K562 (cell line): ENCODE data around the gene OR52K1. TPM values are rescaled to one million over a fixed set of nuclear protein-coding genes. Genes with fewer than 3 reads are reported as not detected.

Source experiments
- ATAC-seq: fragments of 200-7000 bp; cut with Tn5 transposase; 3 replicates; pipeline ENCODE4 v1.9.1; 2020; ENCODE audit warnings: moderate library complexity
- BruUV-seq: library from RNA; stranded (reverse); fragments of 400-500 nt; replicated peaks from 2 replicates; lab custom pipeline; 2021; lab: Mats Ljungman, UMichigan
- CTCF ChIA-PET: fragments of 300-600 bp; formaldehyde crosslinking; extraction: SDS; loops from one replicate; lab custom pipeline; 2021; ENCODE audit warnings: low intra/inter-chr PET ratio; lab: Yijun Ruan, JAX
- POLR2A ChIA-PET: fragments of 300-600, 350-650 bp; sonication (Branson Sonifier 250); formaldehyde crosslinking; extraction: SDS; loops from one replicate; lab custom pipeline; 2021; ENCODE audit warnings: antibody characterized with exemption, inconsistent platforms; lab: Yijun Ruan, JAX
- DNase-seq, 4 experiments: peaks; one replicate each; pipeline versions ENCODE4 v3.0.0 to v3.0.0-alpha.2; 2011 to 2018; ENCODE audit warnings: low spot score in 3 of 4, mixed read lengths in 3 of 4; ENCODE audit errors: extremely low read depth in 1 of 4
- FAIRE-seq: peaks from 2 replicates; lab custom pipeline; 2011; peaks lifted over from hg19 to GRCh38; lab: Jason Lieb, UNC
- H2AFZ ChIP-seq: 2 replicates; pipeline ENCODE4 v1.6.0; 2011; ENCODE audit warnings: low read depth, low read length, control low read depth, inconsistent platforms
- H3K27ac ChIP-seq: fragments of 200-600 bp; 3 replicates; pipeline ENCODE4 v1.8.0; 2011; ENCODE audit warnings: low read depth, mild to moderate bottlenecking, control low read depth, inconsistent platforms, low read length, moderate library complexity, mixed read lengths; ENCODE audit errors: extremely low read depth
- H3K27me3 ChIP-seq, 2 experiments: fragments of 300-600 bp in 1 of 2; 2 replicates in 1 of 2; 3 replicates in 1 of 2; pipeline versions ENCODE4 v1.6.0 to v1.8.0; 2011; ENCODE audit warnings: inconsistent platforms in 2 of 2, low read length in 2 of 2, mild to moderate bottlenecking in 1 of 2, mixed read lengths in 1 of 2, moderate library complexity in 1 of 2; ENCODE audit not compliant: control insufficient read depth in 2 of 2, insufficient read depth in 2 of 2
- H3K36me3 ChIP-seq: fragments of 300-600 bp; 3 replicates; pipeline ENCODE4 v1.8.0; 2011; ENCODE audit warnings: mild to moderate bottlenecking, low read length, inconsistent platforms; ENCODE audit not compliant: control insufficient read depth, insufficient read depth
- H3K4me1 ChIP-seq, 2 experiments: fragments of 200-600 bp in 1 of 2; replicated peaks in 1 of 2; 2 replicates in 1 of 2; 3 replicates in 1 of 2; pipeline versions ENCODE4 v1.5.1 to v1.8.0; 2011; ENCODE audit warnings: inconsistent platforms in 2 of 2, low read length in 2 of 2, mild to moderate bottlenecking in 1 of 2, mixed read lengths in 1 of 2, moderate library complexity in 1 of 2; ENCODE audit not compliant: control insufficient read depth in 2 of 2, insufficient read depth in 2 of 2
- H3K4me2 ChIP-seq: 2 replicates; pipeline ENCODE4 v1.6.1; 2011; ENCODE audit warnings: low read length, control low read depth, inconsistent platforms, mixed read lengths; ENCODE audit not compliant: insufficient read depth
- H3K4me3 ChIP-seq: fragments of 200-600 bp; sonication (generic), shearing (Covaris generic); 2 replicates; pipeline ENCODE4 v1.5.1; 2016; ENCODE audit warnings: control low read depth, inconsistent platforms
- H3K79me2 ChIP-seq: fragments of 200-600 bp; 3 replicates; pipeline ENCODE4 v1.8.0; 2011; ENCODE audit warnings: low read length, inconsistent platforms; ENCODE audit not compliant: control insufficient read depth, insufficient read depth
- H3K9ac ChIP-seq, 2 experiments: 2 replicates each; pipeline versions ENCODE4 v1.6.0 to v1.6.1; 2011; ENCODE audit warnings: low read depth in 2 of 2, low read length in 2 of 2, control low read depth in 1 of 2, inconsistent platforms in 1 of 2, mild to moderate bottlenecking in 1 of 2, mixed read lengths in 1 of 2; ENCODE audit not compliant: insufficient read depth in 1 of 2
- H3K9me1 ChIP-seq: one replicate; pipeline ENCODE4 v1.6.0; 2011; ENCODE audit warnings: inconsistent platforms, mild to moderate bottlenecking, low read length, moderate library complexity; ENCODE audit not compliant: control insufficient read depth, insufficient read depth
- H3K9me3 ChIP-seq: replicated peaks from 2 replicates; pipeline ENCODE4 v1.5.1; 2011; ENCODE audit warnings: low read depth, low read length, inconsistent platforms; ENCODE audit not compliant: control insufficient read depth, insufficient read depth
- H4K20me1 ChIP-seq: replicated peaks from 2 replicates; pipeline ENCODE4 v1.6.1; 2011; ENCODE audit warnings: low read length, inconsistent platforms, mixed read lengths; ENCODE audit not compliant: control insufficient read depth, insufficient read depth
- DIDO1 ChIP-seq: fragments of 450-650 bp; IDR thresholded peaks from 2 replicates; pipeline ENCODE4 v1.6.1; 2016; ENCODE audit warnings: low read depth, missing biosample characterization, missing genetic modification characterization
- MLX ChIP-seq, 2 experiments: fragments of 450-650 bp in 1 of 2; sonication (generic) in 1 of 2; formaldehyde crosslinking; conservative IDR thresholded peaks; 2 replicates each; pipeline versions ENCODE4 v1.4.0 to v1.8.1; 2020 to 2022; ENCODE audit warnings: mild to moderate bottlenecking in 1 of 2, missing genetic modification reagents in 1 of 2
- NFE2L1 ChIP-seq: fragments of 450-650 bp; IDR thresholded peaks from 2 replicates; pipeline ENCODE4 v1.6.1; 2016; ENCODE audit warnings: missing genetic modification characterization, low read depth, mild to moderate bottlenecking, missing compliant biosample characterization, moderate library complexity, borderline replicate concordance
- NKRF ChIP-seq: fragments of 450-650 bp; IDR thresholded peaks from 2 replicates; pipeline ENCODE4 v1.6.1; 2016; ENCODE audit warnings: borderline replicate concordance
- RBM22 ChIP-seq: fragments of 200-400 bp; formaldehyde crosslinking; IDR thresholded peaks from 2 replicates; pipeline ENCODE4 v1.6.1; 2018; ENCODE audit warnings: low read length, low read depth; ENCODE audit not compliant: poor library complexity, severe bottlenecking
- SLC30A9 ChIP-seq: fragments of 250-450 bp; sonication (Bioruptor Pico); IDR thresholded peaks from 2 replicates; pipeline ENCODE4 v1.8.0; 2022; ENCODE audit warnings: mild to moderate bottlenecking, moderate library complexity
- SUPT5H ChIP-seq: fragments of 450-650 bp; IDR thresholded peaks from 2 replicates; pipeline ENCODE4 v1.6.1; 2016
- ZNF253 ChIP-seq: fragments of 250-450 bp; sonication (Bioruptor Pico); conservative IDR thresholded peaks from 2 replicates; pipeline ENCODE4 v1.6.1; 2021; ENCODE audit warnings: mild to moderate bottlenecking
- ZNF280A ChIP-seq: fragments of 450-650 bp; IDR thresholded peaks from 2 replicates; pipeline ENCODE4 v1.6.1; 2018; ENCODE audit warnings: mild to moderate bottlenecking, low read depth; ENCODE audit not compliant: partially characterized antibody
- ZNF77 ChIP-seq: fragments of 250-450 bp; sonication (Bioruptor Pico); IDR thresholded peaks from 2 replicates; pipeline ENCODE4 v1.5.0; 2020
- WGBS: fragments of 100-300 bp; shearing (Covaris generic); methylation state at CpG from one replicate; pipeline ENCODE4 v1.1.6; 2016; ENCODE audit warnings: low coverage, mixed read lengths; ENCODE audit not compliant: insufficient coverage; ENCODE audit errors: missing lambda C conversion rate; 5-methylcytosine and 5-hydroxymethylcytosine counted together
- in situ Hi-C: fragments of 300-500 bp; cut with MboI; formaldehyde crosslinking; loops from 4 replicates; pipeline ENCODE4 v1.15.0; 2018; ENCODE audit warnings: inconsistent platforms, mixed read lengths
- intact Hi-C: fragments of 100-400 bp; cut with micrococcal nuclease; formaldehyde crosslinking; loops from 2 replicates; pipeline ENCODE4 v1.14.2; 2022
- polyA plus RNA-seq, 8 experiments: library from polyadenylated mRNA; depleted of rRNA in 4 of 8; stranded (reverse) in 5 of 8; unstranded in 3 of 8; fragments of >200 nt; fragmentation: Nextera tagmentation in 2 of 8; fragmentation: Illumina TruSeq in 1 of 8; extraction: Ambion mirVana in 2 of 8; extraction: Trizol in 1 of 8; gene quantifications; 2 replicates each; pipeline versions ENCODE4 v1.2.1 to v1.2.3, GENCODE V29; 2011 to 2014; ENCODE audit warnings: inconsistent platforms in 1 of 8, missing spikeins in 1 of 8
- total RNA-seq, 7 experiments: library from RNA; depleted of rRNA in 6 of 7; stranded (reverse); fragments of >200 nt in 6 of 7; fragmentation: Illumina TruSeq in 2 of 7; extraction: Trizol in 2 of 7; gene quantifications; 2 replicates each; pipeline versions ENCODE4 v1.2.1 to v1.2.3, GENCODE V29; 2011 to 2021; ENCODE audit warnings: low replicate concordance in 1 of 7

Gene OR52K1
- total and polyA plus RNA-seq, 9 of the 15 experiments (the other 6 are each of a cell fraction or from before 2014, with no cell fraction given): not detected

DNA sequence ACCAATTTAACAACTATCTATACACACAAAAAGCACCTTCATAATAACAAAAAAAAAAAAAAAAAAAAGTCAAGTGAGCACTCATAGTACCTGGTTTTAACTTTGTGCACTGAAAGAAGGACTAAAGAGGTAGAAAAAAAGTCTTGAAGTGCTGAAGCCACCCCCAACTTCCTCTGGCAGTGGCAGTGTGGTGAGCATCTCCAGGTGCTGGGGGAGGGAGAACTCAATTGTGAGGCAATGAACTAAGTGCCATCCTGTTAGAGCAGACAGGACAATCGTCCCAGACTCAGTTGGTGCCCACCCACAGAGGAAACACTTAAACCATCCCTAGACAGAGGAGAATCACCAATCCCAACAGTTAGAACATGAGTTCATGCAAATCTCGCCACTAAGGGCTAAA, 39.9 kb downstream of the OR52K1 start:
- no TSS peak for BruUV-seq
- TF ChIP-seq MLX (CRISPR knock-in tag; conservative IDR thresholded peaks at IDR 0.05): no peak
- no peak for TF ChIP-seq ZNF280A
- TF ChIP-seq NKRF: no peak
- TF ChIP-seq RBM22: no peak
- TF ChIP-seq SUPT5H: no peak
- TF ChIP-seq SLC30A9: no peak
- TF ChIP-seq NFE2L1: no peak
- no peak for TF ChIP-seq ZNF253 (CRISPR knock-in tag)
- no peak for TF ChIP-seq DIDO1
- TF ChIP-seq ZNF77: no peak
- 0% methylated on average over 2 of the region's 2 CpGs for WGBS
- DNase-seq (no peak), FAIRE-seq (no peak), ATAC-seq (no peak)
- no peaks in the 10 kb centered on the region for H3K4me1 ChIP-seq
- peaks cover 2 to 5% of the 10 kb centered on the region in 2 experiments; a peak in 2 of 5 replicates for H3K27me3 ChIP-seq
- intact Hi-C loops: no loop called here
- H3K36me3 ChIP-seq: no peaks in the 10 kb centered on the region
- no peaks in the 10 kb centered on the region for H3K79me2 ChIP-seq
- H3K9me3 ChIP-seq: no peaks in the 10 kb centered on the region
- no peak overlapping the region for H3K27ac ChIP-seq
- in situ Hi-C loops: no loop called here
- H3K4me3 ChIP-seq: no peak overlapping the region
- no peak overlapping the region for H2AFZ ChIP-seq
- no peak overlapping the region for H3K9ac ChIP-seq
- no peaks in the 10 kb centered on the region for H4K20me1 ChIP-seq
- POLR2A ChIA-PET: no interaction called here
- no peak overlapping the region for H3K4me2 ChIP-seq
- CTCF ChIA-PET: no interaction called here
- H3K9me1 ChIP-seq: no peaks in the 10 kb centered on the region
